Non-pigmented ciliary epithelial cell (primary cell): ENCODE measurements around the gene CLEC2L.

ENCODE experiments used
- DNase-seq: peaks from one replicate; pipeline ENCODE4 v3.0.0-alpha.2; 2010; ENCODE audit warnings: low read depth

Gene CLEC2L

DNA sequence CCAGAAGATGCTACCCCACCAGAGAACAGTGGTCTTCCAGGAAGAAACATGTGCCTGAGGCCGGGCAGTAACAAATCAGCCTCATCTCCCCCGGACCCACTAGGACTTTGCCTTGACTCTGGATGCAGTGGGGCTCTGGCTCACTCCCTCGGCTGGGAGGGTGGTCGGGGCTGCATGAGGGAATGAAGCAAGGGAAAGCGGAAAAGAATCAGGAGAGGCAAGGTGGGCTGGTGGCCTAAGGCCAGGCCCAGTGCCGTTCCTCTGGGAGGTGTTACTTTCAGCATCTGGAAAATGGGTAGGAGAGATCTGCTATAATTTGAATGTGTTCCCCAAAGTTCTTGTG, 51.8 kb downstream of the CLEC2L start:
- no peak for DNase-seq

DNA sequence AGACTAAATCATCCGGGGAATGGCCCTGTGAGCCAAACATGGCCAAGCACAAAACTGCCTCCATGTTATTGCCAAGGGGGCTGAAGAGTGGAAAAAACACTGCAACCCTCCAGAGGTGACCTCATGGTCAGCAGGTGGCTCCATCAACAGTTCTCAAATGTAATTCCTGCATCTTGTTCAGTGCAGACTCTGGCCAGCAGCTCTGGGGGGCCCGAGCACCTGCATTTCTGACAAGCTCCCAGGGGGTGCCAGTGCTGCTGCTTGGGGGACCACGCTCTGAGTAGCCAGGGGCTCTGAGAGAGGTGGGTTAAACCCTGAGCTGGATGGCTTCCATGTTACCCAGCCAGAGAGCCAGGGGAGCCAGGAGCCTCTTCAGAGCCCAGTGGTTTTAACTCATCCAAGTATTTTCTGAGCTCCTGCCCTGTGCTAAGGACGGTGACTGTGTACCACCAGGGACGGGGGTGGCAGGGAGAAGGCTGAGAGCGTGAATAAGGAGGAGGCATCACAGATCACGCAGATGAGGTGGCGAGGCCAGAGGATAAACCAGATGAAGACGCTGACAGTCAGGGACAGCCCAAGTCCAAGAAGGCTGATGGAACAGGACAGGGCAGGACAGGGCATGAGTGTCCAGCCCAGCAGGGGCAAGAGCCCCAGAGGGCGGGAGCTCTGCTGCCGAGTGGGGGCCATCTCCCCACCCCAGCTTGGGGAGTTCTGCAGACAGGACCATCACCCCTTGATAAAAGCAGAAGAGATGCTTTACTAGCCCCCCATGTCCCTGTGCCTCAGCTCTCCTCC, 52.9 kb downstream of the CLEC2L start:
- no peak for DNase-seq

DNA sequence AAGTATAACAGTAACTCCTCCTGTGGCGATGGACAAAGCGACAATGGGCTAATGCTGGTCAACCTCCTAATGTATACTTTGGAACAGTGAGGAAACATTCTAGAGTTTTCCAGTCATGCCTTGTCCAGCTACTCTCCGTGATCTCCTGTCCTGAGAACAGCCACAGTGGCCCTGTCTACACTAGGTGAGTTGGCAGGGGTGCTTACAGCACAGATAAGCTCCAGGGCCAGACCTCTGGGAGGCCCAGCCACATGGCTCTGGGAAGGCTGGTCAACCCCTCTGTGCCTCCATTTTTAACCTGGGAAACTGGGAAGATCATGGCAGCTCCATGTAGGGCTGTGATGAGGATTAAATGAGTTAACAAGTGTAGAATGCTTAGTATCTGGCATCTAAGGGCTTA, 57.0 kb downstream of the CLEC2L start:
- DNase-seq = no peak

DNA sequence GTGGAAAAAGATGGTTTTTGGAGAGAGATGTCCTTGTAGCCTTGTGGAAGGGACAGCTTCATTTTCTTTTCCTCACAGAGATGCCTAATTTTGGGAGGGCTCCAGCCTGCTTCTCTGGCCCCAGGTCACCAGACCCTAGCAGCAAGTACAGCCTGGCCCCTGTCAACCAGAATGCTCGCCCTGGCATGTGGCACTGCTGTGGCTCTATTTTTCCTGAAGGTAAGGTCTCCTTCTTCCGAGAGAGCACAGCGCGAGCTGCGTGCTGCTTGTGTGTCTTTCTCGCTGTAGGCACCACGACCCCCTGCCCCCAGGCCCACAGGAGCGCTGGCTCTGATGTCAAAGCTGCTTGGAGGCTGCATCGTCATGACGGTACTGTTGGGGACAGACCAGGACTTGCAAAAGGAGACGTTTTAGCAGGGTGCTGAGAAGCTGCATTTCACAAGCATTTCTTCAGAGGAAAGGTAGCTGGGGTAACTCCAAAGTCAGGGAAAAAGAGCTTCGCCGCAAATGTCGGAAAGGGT, 58.7 kb downstream of the CLEC2L start:
- DNase-seq = no peak

DNA sequence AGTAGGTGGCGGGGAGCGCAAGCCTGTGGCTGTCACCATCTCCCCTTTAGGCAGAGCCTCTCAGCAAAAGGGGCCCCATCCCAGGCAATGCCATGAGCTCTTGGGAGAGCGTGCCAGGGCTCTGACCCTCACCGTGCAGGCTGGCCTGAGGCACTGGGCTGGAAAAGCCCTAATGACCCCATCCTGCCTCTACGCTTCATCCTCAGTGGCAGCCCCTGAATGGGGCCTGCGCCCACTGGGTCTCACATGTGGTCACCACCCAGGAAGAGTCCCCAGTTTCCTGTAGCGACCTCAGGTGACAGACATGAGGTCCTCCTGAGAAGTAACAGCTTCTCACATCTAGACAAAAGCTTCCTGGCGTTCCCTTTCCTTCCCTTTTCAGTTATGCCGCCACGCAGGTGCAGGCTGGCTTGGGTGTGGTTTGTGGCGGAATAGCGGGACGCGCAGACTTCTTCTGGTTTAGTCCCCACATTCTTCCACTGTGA, 59.2 kb downstream of the CLEC2L start:
- DNase-seq = no peak

DNA sequence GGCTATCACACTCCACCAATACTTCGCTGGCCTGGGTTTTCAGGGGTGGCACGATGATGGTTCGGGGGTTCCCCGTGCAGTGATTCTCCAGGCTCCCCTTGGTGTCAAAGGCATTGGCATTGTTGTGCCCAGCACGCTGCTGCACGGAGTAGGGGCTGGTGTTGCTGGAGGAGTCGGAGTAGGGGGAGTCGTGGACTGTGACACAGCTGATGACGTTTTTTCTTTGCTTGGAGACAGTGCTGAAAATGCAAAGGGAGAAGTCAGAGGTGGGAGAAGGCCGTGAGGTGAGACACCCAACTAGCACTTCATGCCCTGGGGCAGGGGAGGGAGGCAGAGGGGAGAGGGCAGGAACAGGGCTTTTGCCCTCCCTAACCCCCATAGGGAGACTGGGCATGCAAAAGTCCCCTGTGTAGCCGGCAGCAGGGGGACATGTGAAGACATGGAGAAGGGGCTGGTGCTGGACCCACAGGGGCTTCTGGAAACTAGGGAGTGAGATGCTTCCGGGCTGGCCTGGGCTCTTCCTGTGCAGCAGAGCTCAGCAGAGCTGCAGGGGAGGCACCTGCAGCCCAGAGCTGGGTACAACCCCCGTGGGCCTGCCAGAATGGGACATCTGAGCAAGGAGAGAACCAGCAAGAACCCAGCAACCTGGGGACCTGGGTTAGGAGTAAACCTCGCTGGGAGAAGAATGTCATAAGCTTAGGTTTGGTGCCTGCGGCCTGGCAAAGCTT, 60.5 kb downstream of the CLEC2L start:
- DNase-seq = no peak

DNA sequence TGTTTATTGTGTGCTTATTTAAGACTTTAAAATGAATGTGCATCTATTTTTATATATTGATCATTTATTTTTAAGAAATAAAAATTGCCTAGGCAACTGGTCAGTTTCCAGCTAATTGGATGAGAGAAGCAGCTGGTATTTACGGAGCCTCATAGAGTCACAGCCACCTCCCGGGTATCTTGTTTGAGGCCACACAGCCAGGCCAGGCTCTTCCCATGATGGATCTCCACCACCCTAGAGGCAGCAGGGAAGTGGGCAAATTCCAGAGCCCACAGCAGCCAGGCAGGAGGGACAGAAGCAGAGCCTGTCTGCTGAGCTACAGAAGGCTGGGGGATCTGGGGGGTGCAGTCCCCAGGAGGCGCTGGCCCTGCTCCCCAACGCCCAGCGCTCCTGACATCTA, 61.6 kb downstream of the CLEC2L start:
- DNase-seq = no peak

DNA sequence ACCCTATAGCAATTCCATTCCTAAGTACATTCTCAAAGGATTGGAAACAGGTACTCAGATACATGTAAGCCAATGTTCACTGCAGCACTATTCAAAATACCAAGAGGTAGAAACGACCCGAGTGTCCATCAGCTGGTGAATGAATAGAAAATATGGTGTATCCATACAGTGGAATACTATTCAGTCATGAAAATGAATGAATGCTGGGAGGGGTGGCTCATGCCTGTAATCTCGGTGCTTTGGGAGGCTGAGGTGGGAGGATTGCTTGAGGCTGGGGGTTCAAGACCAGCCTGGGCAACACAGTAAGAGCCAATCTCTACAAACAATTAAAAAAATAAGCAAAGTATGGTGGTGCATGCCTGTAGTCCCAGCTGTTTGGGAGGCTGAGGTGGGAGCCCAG, 62.8 kb downstream of the CLEC2L start:
- no peak for DNase-seq

DNA sequence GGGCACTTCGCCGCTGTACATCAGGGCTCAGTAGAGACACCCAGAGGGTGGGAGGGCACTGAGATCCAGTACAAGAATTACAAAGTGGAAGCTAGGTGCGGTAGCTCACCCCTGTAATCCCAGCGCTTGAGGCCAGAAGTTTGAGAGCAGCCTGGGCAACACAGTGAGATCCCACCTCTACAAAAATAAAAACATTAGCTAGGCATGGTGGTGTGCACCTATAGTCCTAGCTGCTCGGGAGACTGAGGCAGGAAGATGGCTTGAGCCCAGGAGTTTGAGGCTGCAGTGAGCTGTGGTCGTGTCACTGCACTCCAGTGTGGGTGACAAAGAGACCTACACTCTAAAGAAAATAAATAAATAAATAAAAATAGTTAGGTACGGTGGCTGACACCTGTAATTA, 64.0 kb downstream of the CLEC2L start:
- no peak for DNase-seq

DNA sequence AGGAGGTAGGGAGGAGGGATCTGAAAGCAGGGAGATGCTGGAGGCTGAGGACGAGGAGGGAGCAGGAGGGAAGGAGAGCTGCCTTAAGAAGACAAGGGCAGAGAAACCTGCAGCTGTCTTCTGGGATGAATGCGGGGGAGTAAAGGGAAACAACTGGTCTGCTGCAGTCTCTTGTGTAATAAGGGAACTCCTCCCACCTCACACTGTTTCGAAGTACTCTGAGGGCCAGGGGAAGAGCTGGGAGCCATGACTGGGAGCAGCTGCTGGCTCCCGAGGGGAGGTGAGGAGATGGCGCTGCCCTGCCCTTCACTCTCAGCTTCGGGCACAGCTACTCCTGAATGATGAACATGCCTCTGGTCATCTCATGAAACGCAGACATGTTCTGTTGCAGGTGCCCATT, 65.1 kb downstream of the CLEC2L start:
- peak; percentile 36 for DNase-seq

DNA sequence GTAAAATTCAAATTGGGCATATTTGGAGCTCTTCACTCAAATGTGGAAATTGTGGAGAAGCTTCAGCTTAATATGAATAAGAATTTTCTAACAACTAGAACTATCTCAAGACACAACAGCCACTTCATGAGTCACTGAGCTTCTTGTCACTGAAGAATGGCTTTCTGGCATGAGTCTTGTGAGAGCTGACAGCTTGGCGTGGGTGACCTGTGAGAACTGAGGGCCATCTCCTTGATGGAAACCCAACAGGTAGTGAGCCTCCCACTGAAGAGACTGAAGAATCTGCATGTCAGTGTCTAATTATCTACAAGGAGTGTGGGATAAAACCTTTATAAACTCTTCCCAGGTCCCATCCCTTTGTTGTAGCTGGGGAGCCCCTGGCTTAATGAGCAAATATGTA, 66.0 kb downstream of the CLEC2L start:
- DNase-seq = no peak

DNA sequence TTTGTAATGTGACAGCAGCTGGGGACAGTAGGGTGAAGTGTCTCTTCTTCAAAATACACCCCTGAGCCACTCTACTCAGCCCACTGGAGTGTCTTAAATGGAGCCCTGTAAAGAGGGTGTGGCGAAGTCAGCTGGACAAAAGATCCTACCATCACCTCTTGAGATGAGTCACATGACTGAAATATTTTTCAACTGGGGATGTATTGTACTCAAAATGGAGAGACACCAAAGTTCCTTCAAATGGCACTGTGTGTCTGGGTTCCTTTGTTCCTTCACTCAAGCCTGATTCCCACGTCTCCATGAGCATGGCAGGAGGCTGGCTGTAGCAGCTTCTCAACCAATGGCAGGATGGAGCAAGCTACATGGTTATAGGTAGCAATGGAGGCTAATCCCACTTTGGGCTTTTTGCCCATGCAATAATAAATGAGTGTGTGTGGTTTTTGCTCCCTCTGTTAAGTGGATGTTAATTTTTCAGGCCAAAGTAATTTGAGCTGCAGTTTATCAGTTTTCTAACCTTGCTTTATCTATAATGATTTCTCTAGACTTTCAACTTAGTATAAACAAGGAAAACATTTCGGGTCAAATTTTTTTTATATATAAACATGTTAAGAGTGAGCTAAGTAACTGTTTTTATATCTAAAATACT, 68.2 kb downstream of the CLEC2L start:
- no peak for DNase-seq

DNA sequence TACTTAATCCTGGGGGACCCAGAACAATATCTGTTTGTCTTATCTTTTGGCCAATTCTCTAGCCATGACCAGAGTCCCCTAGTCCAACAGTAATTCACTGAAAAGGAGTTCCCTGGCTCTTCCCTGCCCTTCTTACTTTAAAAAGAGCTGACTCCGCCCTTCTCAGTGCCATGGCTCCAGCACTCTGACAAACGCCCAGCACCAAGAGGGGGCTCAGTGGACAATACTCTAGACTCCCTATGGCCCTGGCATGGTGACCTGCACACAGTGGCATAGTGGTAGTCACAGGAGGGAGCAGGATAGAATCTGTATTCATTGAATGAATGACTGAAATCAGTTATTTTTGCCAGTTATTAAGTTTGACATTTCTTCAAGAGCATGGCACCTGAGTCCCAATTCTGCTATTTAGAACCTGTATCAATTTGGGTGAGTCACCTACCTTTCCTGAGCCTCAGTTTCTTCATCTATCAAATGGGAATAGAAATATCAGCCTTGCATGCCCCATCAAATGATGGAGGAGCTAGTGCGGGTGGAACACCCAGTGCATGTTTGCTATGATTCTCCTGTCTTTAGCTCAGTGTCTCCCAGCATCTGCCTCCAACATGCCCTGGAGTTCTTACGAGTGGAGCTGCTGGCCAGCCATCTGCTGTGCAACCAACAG, 69.4 kb downstream of the CLEC2L start:
- DNase-seq = no peak

DNA sequence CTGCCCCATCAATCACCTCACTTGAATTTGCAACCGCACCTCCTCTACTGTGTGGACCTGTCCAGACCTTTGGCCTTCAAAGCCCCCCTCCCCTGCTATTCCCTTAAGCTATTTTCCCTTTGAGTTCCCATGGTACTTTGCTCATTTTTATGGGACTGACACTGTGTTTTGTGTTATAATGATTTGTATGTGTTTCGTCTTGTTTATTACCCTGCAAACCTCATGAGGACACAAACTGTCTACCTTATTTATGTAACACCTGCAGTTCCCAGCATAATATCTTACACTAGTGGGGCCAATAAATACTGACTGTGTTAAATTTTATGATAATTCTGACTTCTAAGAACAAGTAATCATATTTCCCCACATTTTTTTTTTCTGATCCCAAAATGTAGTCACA, 70.6 kb downstream of the CLEC2L start:
- DNase-seq = no peak
